NCI-H146 treated with DMSO at 0.1 percent for 48 hours (cell line): ENCODE measurements around the gene SRP54.
"Not testable (repeated sequence)": the region's sequence is repeated elsewhere in the genome, so short reads cannot be mapped to it uniquely, and the experiment has no call there.

ENCODE experiments used
- DNase-seq: peaks from one replicate; lab custom pipeline; 2025; ENCODE audit not compliant: unreplicated experiment; lab: John Stamatoyannopoulos, UW

The SRP54 gene

DNA sequence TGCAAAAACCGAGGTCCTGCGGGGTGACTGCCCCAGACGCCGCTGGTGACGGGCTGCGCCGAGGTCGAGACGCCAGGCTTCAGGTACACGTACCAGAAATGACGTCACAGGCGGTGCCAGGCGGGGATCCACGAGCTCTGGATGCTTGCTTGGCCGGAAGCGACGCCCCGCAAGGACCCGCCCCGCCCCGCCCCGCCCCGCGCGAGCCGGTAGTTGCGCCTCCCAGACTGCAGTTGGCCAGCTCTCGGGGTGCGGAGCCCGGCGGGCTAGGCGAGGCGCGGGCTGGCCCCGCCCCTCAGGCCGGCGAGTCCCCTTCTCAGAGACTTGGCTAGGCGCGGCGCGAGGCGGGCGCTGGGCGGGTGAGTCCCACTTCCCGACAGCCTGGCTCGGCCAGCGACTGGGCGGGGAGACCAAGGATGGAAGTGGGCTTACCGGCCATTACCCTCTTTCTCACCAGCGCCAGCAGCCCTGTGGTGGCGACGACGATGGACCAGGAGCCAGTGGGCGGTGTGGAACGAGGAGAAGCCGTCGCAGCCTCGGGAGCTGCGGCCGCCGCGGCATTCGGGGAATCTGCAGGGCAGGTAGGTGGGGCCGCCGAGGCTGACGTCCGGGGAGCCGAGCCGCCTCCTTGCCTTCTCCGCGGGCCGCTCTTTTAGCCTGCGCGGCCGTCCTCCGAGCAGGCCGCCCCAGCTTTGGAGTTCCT is 63.4 kb downstream of the SRP54 start, which contains the start of gene FAM177A1:
Gene FAM177A1, plus strand, starts transcription at position 225 of the 703 bp plus-strand sequence. Its CDS starts 192 bp downstream, at position 417.
- peak; percentile 83 for DNase-seq

DNA sequence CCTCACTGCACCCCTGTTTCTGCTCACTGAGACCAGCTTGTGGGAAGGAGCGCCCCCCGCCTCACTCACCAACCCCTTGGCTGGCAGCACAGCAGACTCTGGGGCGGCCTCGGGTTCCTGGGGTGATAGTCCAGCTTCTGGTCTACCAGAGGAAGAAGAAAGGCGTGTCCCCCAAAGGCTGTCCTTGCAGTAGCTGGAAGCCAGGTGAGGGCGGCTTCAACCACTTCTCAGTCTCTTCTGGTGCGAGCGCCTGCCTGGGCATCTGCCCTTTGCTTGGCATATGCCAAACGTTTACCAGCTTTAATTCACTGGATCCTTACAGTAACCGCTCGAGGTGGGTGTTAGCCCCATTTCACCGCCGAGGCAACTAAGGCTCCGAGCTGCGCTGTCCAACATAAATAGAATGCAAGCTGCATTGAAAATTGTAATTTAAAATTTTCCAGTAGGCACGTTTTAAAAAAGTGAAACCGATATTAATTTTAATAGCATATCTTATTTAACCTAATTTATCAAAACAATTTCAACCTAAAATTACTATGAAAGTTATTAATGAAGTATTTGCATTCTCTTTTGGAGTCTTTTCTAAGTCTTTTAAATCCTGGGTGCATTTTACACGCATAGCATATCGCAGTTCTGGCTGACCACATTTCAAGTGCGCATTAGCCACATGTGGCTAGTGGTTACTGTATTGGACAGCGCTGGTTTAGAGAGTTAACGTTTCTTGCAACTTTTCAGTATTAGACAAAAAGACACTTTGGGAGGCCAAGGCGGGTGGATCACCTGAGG is 64.2 kb downstream of the SRP54 start:
- no peak for DNase-seq

DNA sequence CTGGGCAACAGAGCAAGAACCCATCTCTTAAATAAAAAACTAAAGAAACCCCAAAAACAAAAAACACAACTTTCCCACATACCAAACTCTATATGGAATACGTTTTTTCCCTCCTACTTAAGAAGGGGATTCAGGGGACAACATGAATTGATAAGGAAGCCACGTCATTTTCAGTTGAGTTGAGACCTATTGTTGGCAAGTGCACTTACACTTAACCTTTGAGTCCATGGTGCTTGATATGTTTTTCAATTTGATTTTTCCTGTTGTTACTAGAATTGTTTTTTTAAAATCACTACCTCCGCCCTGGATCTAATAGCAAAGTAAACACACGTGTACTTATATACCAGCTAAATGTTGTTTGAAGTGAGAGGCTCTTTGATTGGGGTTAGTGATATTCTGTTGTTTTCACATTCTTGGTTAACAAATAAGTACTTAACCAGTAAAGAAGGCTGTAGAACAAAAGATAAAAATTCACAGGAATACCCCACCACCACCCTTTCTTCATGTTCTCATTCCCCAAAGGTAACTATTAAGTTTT is 65.3 kb downstream of the SRP54 start:
- DNase-seq = no peak

DNA sequence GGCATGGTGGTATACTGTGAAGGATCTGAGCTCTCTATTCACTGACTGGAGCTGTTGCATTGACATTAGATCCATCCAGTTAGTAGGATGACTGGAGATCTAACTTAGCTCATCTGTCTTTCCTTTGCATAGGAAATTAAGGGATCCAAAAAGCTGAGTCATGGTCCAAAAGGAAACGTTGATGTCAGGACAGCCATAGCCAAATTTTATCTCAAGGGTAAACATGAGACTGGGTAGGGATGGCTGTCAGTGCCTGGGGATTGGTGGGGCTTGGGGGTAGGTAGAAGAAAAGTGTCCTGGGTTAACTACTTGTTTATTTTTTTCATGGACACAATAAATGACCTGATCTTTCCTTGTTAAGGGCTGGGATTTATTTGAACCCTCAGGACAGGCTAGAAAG is 67.9 kb downstream of the SRP54 start:
- no peak for DNase-seq

DNA sequence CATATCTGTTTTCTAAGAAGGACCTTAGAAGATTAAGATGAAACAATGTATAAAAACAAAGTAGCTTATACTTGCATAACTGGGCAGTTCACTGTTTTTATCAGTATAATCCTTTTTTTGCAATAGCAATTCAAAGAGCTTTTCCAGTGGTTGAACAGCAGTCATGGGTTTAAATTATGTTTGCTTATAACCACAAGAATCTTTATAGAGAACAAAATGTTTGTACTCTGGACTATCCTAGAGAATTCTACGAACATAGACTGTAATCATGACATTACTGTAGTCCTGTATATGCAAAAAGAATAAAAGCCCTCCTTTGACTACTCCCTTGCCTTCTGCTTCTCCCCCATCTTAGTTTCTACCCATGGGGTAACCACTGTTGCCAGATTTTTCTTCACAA is 69.0 kb downstream of the SRP54 start:
- no peak for DNase-seq

DNA sequence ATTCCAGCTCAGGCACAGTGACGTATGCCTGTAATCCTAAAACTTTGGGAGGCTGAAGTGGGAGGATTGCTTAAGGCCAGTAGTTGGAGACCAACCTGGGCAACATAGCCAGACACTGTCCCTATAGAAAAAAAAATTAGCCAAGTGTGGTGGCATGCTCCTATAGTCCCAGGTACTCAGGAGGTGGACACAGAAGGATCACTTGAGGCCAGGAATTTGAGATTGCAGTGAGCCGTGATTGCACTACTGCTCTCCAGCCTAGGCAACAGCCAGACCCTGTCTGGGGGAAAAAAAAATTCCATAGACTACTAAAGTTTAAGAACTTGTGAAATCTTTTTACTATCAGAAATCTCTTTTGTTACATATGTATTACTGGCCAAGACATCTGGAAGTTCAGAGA is 69.8 kb downstream of the SRP54 start:
- no peak for DNase-seq

DNA sequence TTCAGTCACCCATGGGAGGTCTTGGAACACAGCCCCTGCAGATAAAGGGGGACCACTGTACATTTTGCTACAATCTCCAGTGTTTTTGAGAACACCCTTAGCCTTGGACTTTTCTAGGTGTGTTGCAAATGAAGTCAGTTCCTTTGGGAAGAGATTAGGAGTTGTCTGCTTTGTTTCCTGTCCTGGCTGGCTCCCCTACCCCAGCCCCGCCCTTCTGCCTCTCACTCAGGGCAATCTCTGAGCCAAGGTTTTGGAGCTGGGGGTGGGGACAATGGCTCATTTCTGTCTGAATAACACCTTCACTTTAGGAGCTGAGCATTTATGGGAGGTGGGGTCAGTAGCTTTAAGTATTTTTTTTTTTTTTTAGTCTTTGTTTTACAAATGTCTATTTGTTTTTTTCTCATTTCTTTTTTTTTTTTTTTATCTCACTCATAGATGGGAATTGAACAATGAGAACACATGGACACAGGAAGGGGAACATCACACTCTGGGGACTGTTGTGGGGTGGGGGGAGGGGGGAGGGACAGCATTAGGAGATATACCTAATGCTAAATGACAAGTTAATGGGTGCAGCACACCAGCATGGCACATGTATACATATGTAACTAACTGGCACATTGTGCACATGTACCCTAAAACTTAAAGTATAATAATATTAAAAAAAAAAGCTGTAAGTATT is 78.5 kb downstream of the SRP54 start:
- not testable (repeated sequence) for DNase-seq

DNA sequence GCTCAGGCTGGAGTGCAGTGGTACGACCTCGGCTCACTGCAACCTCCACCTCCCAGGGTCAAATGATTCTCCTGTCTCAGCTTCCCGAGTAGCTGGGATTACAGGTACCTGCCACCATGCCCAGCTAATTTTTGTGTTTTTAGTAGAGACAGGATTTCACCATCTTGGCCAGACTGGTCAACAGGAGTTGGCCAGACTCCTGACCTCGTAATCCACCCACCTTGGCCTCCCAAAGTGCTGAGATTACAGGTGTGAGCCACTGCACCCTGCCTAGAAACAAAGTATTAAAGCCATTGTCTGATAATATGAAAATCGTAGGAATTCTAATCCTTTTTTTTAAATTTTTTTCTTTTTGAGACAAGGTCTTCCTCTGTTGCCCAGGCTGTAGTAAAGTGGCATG is 82.9 kb downstream of the SRP54 start:
- DNase-seq = not testable (repeated sequence)

DNA sequence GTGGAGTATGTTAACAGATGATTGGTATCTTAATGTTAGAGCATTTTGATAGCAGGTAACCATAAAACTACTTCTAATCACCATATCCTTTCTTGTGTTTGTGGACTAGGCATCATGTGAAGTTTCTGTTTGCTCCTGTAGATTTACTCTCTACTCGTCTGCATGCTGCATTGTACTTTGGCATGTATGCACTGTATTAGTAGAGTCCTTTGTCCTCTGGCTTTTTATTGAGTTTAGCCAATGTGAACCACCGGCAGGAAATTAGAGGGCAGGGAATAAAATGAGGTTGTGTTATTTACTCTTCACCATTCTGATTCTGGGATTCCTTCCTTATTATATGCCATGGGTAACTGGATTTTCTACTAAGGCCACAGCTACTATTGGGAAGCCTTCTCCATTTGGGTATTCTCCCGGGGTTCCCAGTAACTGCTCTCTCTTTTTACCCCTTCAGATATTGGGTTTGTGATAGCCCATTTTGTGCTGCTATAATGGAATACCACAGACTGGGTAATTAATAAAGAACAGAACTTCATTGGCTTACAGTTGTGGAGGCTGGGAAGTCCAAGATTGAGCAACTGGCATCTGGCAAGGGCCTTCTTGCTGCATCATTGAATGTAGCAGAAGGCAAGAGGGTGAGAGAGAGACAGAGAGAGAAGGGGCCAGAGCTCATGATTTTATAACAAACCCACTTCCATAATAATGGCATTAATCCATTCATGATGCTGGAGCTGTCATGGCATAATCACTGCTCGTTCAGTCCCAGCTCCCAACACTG is 85.6 kb downstream of the SRP54 start:
- no peak for DNase-seq

DNA sequence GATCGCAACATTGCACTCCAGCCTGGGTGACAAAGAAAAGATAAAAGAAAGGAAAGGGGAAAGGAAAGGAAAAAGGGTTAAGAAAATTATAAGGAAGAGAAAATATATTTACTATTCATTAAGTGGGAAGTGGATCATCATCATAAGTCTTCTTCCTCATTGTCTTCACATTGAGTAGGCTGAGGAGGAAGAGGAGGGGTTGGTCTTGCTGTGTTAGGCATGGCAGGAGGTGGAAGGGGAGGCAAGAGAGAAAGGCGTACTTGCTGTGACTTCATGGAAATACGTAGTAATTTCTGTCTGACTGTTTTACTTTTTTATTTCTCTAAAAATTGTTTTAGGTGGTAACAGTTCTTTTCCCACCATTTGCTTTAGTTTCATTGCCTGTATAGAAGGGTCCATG is 89.4 kb downstream of the SRP54 start:
- DNase-seq = no peak

DNA sequence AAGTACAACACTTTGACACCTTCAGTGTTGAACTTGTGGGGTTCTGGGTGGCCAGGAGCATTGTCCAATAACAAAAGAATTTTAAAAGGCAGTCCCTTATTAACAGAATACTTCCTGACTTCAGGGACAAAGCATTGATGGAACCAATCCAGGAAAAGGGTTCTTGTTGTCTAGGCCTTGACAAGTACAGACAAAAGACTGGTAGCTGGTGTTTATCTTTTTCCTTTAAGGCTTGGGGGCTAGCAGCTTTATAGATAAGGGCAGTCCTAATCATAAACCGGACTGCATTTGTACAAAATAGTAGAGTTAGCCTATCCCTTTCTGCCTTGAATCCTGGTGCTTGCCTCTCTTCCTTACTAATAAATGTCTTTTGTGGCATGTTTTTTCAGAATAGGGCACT is 90.7 kb downstream of the SRP54 start:
- no peak for DNase-seq

DNA sequence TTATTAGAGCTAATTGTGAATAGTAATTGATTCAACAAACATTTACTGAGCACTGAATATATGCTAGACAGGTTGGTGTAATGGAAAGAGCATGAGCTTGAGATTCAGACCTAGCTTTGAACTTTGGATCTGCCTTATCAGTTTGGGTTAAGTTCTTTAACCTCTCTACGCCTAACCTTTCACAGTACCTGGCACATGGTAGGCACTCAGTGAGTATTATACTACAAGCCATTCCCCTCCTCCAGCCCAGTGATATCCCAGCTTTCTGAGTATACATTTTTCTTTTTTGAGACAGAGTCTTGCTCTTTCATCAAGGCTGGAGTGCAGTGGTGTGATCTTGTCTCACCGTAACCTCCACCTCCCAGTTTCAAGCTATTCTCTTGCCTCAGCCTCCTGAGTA is 95.3 kb downstream of the SRP54 start:
- no peak for DNase-seq
